ENCODE results near the gene PCDHGA7. TPM values are rescaled to one million over a fixed set of nuclear protein-coding genes. Genes with fewer than 3 reads are reported as not detected.
"Not testable (repeated sequence)": the region's sequence is repeated elsewhere in the genome, so short reads cannot be mapped to it uniquely, and the experiment has no call there.

Gene PCDHGA7
- total RNA-seq, 4 donors from 2014 or later = 5.1 to 9.8 (median 7.8) TPM

DNA sequence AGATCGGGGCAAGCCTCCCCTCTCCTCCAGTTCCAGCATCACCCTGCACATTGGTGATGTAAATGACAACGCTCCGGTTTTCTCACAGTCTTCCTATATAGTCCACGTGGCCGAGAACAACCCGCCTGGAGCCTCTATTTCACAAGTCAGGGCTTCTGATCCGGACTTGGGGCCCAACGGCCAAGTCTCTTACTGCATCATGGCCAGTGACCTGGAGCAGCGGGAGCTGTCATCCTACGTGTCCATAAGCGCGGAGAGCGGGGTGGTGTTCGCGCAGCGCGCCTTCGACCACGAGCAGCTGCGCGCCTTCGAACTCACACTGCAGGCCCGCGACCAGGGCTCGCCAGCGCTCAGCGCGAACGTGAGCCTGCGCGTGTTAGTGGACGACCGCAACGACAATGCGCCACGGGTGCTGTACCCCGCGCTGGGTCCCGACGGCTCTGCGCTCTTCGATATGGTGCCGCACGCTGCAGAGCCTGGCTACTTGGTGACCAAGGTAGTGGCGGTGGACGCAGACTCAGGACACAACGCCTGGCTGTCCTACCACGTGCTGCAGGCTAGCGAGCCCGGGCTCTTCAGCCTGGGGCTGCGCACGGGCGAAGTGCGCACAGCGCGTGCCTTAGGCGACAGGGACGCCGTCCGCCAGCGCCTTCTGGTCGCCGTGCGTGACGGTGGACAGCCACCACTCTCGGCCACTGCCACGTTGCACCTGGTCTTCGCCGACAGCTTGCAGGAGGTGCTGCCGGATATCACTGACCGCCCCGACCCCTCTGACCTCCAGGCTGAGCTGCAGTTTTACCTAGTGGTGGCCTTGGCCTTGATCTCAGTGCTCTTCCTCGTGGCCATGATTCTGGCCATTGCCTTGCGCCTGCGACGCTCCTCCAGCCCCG lies 6.9 kb downstream of the PCDHGA7 start:
- intact Hi-C loops (cut with DNase I) = no loop called here
- no peak for TF ChIP-seq POLR2A (IDR thresholded peaks at IDR 0.05)
- TF ChIP-seq, protein P1, sequence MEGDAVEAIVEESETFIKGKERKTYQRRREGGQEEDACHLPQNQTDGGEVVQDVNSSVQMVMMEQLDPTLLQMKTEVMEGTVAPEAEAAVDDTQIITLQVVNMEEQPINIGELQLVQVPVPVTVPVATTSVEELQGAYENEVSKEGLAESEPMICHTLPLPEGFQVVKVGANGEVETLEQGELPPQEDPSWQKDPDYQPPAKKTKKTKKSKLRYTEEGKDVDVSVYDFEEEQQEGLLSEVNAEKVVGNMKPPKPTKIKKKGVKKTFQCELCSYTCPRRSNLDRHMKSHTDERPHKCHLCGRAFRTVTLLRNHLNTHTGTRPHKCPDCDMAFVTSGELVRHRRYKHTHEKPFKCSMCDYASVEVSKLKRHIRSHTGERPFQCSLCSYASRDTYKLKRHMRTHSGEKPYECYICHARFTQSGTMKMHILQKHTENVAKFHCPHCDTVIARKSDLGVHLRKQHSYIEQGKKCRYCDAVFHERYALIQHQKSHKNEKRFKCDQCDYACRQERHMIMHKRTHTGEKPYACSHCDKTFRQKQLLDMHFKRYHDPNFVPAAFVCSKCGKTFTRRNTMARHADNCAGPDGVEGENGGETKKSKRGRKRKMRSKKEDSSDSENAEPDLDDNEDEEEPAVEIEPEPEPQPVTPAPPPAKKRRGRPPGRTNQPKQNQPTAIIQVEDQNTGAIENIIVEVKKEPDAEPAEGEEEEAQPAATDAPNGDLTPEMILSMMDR (IDR thresholded peaks at IDR 0.05) = no peak
- DNase-seq = no peak
- no peaks in the 10 kb centered on the region for H3K9me3 ChIP-seq
- H3K36me3 ChIP-seq = no peaks in the 10 kb centered on the region
- WGBS, 2 donors = 28 to 50% methylated on average over 32 to 60 of the region's 77 CpGs
- no peak overlapping the region for H3K27ac ChIP-seq
- H3K27me3 ChIP-seq = no peaks in the 10 kb centered on the region
- H3K4me3 ChIP-seq (replicated peaks in 1 of 3) = no peak overlapping the region
- H3K4me1 ChIP-seq = no peaks in the 10 kb centered on the region

DNA sequence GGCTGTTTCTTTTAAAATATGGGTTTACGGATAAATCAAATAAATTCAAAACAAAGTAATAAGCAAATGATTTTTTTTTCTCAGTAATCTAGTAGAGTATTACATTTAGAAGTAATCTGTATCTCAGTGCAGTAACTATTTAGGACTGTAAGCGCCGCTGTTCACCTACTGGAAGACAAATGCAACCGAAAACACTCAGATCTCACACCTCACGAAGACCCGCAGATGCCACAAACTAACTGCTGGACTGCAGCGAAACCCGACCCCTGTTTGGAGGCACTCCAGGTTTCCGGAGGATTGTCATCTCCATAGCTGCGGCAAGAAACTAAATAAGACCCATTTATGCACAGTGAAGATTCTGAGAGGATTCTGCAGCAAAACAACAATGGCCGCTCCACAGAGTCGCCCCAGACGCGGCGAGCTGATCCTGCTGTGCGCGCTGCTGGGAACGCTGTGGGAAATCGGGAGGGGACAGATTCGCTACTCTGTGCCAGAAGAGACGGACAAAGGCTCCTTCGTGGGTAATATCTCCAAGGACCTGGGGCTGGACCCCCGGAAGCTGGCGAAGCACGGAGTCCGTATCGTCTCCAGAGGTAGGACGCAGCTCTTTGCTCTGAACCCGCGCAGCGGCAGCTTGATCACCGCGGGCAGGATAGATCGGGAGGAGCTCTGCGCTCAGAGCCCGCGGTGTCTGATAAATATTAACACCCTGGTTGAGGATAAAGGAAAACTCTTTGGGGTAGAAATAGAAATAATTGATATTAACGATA lies 10.1 kb downstream of the PCDHGA7 start, which contains the start of gene PCDHGA8:
Gene PCDHGA8 (plus strand): TSS at position 205 of the 770 bp plus-strand sequence. CDS start 181 bp downstream, at position 386.
- H3K27ac ChIP-seq = no peak within 1 kb of the TSS
- H3K36me3 ChIP-seq = no peaks in the 10 kb centered on the region
- WGBS, 2 donors = 24 to 29% methylated on average over 38 of the region's 38 CpGs
- H3K9me3 ChIP-seq = no peaks in the 10 kb centered on the region
- intact Hi-C loops (cut with DNase I) = no loop called here
- H3K4me3 ChIP-seq (replicated peaks in 1 of 3) = no peak within 1 kb of the TSS
- DNase-seq = no peak
- no peaks in the 10 kb centered on the region for H3K27me3 ChIP-seq
- TF ChIP-seq, protein P1 (IDR thresholded peaks at IDR 0.05) = no peak
- no peak for TF ChIP-seq POLR2A (IDR thresholded peaks at IDR 0.05)
- no peaks in the 10 kb centered on the region for H3K4me1 ChIP-seq

DNA sequence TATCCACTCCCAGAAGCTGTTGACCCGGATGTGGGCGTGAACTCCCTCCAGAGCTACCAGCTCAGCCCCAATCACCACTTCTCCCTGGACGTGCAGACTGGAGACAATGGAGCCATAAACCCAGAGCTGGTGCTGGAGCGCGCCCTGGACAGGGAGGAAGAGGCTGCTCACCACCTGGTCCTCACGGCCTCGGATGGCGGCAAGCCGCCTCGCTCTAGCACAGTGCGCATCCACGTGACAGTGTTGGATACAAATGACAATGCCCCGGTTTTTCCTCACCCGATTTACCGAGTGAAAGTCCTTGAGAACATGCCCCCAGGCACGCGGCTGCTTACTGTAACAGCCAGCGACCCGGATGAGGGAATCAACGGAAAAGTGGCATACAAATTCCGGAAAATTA lies 10.7 kb downstream of the PCDHGA7 start:
- WGBS, 2 donors = 39 to 40% methylated on average over 19 of the region's 21 CpGs
- Histone ChIP-seq H3K27me3 (no peaks in the 10 kb centered on the region), H3K36me3 (no peaks in the 10 kb centered on the region), H3K4me3 (replicated peaks in 1 of 3) (no peak overlapping the region), H3K4me1 (no peaks in the 10 kb centered on the region), H3K9me3 (no peaks in the 10 kb centered on the region), H3K27ac (no peak overlapping the region)
- no peak for DNase-seq
- intact Hi-C loops (cut with DNase I) = no loop called here
- TF ChIP-seq, protein P1 (IDR thresholded peaks at IDR 0.05) = no peak
- TF ChIP-seq POLR2A (IDR thresholded peaks at IDR 0.05) = no peak

DNA sequence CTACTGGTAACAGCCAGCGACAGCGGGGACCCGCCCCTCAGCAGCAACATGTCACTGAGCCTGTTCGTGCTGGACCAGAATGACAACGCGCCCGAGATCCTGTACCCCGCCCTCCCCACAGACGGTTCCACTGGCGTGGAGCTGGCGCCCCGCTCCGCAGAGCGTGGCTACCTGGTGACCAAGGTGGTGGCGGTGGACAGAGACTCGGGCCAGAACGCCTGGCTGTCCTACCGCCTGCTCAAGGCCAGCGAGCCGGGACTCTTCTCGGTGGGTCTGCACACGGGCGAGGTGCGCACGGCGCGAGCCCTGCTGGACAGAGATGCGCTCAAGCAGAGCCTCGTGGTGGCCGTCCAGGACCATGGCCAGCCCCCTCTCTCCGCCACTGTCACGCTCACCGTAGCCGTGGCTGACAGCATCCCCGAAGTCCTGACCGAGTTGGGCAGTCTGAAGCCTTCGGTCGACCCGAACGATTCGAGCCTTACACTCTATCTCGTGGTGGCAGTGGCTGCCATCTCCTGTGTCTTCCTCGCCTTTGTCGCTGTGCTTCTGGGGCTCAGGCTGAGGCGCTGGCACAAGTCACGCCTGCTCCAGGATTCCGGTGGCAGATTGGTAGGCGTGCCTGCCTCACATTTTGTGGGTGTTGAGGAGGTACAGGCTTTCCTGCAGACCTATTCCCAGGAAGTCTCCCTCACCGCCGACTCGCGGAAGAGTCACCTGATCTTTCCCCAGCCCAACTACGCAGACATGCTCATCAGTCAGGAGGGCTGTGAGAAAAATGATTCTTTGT lies 12.1 kb downstream of the PCDHGA7 start:
- intact Hi-C loops (cut with DNase I) = not testable (repeated sequence)

More for the DNA sequence above, 12.1 kb downstream of the PCDHGA7 start:
- 27 to 37% methylated on average over 21 to 35 of the region's 53 CpGs for WGBS, 2 donors
- not testable (repeated sequence) for H3K9me3 ChIP-seq; H3K27me3 ChIP-seq; H3K27ac ChIP-seq; H3K4me3 ChIP-seq (replicated peaks in 1 of 3); H3K36me3 ChIP-seq; H3K4me1 ChIP-seq; DNase-seq

Data from thyroid gland (tissue), 4 donors.